Measurements from ENCODE around the gene GTF2E1.
"Not testable (repeated sequence)": the region's sequence is repeated elsewhere in the genome, so short reads cannot be mapped to it uniquely, and the experiment has no call there.

The GTF2E1 gene

DNA sequence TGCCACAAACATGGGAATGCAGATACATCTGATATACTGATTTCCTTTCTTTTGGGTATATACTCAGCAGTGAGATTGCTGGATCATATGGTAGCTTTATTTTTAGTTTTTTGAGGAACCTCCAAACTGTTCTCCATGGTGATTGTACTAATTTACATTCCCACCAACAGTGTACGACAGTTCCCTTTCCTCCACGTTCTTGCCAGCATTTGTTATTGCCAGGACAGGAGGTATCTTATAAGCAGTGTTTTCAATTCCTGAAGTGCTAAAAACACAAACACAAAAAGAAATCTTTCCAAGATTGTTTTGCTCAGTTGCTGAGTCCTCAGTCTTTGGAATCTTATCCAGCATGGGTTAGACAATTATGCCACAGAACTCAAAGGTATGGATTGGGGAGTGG, 13.5 kb downstream of the GTF2E1 start:
- DNase-seq: no peak

DNA sequence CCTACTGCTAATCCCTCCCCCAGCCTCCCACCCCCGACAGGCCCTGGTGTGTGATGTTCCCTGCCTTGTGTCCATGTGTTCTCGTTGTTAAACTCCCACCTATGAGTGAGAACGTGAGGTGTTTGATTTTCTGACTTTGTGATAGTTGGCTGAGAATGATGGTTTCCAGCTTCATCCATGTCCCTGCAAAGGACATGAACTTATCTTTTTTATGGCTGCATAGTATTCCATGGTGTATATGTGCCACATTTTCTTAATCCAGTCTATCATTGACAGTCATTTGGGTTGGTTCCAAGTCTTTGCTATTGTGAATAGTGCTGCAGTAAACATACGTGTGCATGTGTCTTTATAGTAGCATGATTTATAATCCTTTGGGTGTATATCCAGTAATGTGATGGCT, 16.0 kb downstream of the GTF2E1 start:
- DNase-seq: not testable (repeated sequence)

DNA sequence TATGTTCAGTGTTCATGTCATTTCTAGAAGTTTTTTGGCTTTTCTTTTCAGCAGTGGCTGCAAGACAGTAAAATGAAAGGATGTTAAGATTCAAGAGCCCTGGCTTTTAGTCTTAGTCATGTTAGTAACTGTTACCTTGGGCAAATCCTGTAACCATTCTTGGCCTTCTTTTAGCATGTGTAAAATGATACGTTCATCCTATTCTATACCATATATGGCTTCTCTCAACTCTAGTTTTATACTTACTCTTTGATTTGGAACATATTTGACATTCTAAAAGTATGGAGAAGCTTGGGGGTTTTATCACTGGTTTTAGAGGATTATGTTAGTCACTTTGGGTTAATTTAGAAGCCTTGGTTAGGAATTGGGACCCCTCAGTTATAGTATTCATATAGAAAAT, 20.1 kb downstream of the GTF2E1 start:
- DNase-seq: no peak

- DNase-seq: no peak
These were observed 21.1 kb downstream of the GTF2E1 start for GRCh38 chr3:120763601-120764000.

GRCh38 chr3:120764206-120764605, 21.7 kb downstream of the GTF2E1 start:
- DNase-seq: no peak

DNA sequence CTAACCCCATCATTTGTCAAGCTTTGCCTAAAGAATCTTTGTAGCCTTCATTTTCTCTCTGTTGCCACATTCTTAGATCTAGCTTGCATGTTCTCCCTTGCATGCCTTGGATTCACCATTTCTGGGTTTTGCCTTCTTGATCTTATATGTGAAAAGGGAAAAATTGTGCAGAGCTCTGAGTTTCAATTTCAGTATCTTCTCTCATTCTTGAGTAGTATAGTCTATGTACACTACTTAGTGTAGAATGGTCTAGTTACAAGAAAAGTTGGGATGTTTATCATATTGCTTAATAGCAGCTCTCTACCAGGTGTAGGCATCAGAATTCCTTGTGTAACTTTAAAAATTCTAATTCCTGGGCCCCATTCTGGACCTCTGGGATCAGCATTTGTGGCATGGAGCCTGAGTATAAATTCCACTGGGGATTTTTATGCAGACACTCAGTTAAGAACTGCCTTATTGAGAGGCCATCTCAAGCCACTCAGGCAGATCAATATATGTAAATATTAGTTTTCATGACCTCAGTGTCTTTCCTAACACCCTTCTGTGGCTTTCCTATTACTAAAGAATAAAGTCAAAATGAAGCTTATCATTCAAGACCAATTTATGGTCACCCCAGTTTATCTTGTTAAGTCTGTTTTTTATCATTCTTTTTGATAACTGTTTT, 23.4 kb downstream of the GTF2E1 start:
- DNase-seq: no peak

- DNase-seq: no peak
These were observed 24.0 kb downstream of the GTF2E1 start for GRCh38 chr3:120766576-120766975.

- DNase-seq: no peak
These were observed 24.6 kb downstream of the GTF2E1 start for GRCh38 chr3:120767106-120767505.

DNA sequence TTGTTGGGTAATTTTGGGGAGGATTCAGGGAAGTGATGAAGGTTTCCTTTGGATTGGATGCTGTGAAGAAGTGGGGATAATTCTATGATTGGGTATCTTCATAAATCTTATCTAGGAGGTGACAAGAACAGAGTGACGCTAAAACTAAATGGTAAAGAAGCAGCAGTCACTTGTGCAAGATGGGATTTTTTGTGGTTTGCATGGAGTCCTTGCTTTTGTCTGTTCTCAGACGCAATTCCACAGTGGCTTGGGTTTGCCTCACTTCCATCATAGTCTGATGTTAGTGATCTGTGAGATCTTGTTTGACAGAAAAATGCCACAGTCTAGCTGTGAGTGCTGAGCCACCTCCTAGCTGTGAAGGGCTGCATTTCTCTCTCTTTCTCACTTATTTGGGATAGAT, 26.9 kb downstream of the GTF2E1 start:
- no peak for DNase-seq

GRCh38 chr3:120770891-120771290, 28.3 kb downstream of the GTF2E1 start:
- no peak for DNase-seq

GRCh38 chr3:120772081-120772480, 29.5 kb downstream of the GTF2E1 start:
- no peak for DNase-seq

GRCh38 chr3:120773932-120774331, 31.4 kb downstream of the GTF2E1 start:
- DNase-seq: no peak

DNA sequence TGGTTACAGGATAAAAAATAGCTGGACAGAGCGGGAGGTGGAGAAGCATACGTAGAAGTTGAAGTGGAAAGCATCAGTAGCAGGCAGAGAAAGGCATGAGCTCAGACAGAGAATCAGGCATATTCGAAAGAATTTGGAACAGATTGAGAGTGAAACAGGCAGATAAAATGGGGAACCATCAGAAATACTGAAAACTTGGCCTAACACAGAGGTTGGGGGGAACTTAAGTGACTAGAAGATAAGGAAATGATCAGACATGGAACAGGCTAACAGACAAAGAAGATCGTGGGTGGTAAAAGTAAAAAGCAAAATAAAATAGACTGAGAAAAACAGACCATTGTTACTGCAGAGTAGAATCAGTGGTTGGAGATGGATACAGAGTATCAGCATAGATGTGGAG, 32.9 kb downstream of the GTF2E1 start:
- no peak for DNase-seq

DNA sequence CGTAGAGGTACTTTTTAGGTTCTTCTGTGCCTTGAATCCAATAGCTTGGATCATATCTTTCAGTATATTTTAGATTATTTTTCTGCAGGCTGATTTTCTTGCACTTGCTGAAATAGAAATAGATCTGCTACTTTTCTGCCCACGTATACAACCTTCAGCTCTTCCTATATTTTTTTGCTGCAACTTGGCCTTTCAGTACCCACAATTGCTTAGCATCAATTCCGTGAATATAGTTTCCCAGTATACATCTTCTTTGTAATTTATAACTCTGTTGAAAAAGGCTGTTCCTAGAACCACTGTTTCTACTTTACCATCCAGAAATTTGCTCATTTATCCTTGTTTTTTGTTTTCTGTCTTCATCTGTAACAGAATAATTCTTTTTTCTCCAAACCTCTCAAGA, 36.2 kb downstream of the GTF2E1 start:
- no peak for DNase-seq

- DNase-seq: no peak
These were observed 38.4 kb downstream of the GTF2E1 start for GRCh38 chr3:120780977-120781376.

GRCh38 chr3:120785832-120786231, 43.3 kb downstream of the GTF2E1 start:
- DNase-seq: not testable (repeated sequence)

DNA sequence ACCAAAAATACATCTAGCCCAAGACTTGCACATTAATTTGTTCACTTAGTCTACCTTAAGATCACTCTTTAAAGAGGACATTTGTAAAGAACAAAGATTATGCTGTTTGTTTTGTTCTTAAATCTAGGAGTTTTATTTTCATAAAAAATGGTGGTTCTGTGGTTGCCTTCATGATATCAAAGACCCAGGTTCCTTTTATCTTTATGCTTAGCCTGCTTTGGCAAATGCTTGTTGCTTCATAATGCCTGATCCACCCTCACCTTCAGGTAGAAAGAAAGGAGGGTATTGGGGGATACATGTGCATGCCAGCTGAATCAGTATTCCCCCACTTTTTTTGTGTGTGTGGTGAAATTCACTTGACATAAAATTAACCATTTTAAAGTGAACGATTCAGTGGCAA, 48.5 kb downstream of the GTF2E1 start:
- no peak for DNase-seq

DNA sequence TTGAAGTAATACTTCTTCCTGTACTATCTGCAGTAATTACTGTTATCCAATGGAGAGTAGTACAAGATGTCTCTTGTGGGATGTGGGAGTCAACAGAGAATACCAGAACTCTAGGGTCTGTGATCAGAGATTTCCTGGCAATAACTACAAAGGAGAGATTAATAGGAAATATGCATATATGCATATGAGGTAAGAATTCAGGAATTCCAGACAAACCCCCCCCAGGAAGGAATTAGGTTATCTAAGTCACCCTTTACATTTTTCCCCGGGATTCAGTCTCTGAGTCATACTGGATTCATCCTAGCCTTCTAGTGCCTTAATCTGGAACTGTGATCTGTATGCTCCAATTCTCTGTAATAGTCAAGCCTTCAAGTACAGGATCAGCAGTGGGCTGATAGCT, 49.4 kb downstream of the GTF2E1 start:
- no peak for DNase-seq

GRCh38 chr3:120793601-120794000, 51.1 kb downstream of the GTF2E1 start:
- no peak for DNase-seq

- DNase-seq: peak; percentile 81
These were observed 52.6 kb downstream of the GTF2E1 start for GRCh38 chr3:120795017-120795648.

DNA sequence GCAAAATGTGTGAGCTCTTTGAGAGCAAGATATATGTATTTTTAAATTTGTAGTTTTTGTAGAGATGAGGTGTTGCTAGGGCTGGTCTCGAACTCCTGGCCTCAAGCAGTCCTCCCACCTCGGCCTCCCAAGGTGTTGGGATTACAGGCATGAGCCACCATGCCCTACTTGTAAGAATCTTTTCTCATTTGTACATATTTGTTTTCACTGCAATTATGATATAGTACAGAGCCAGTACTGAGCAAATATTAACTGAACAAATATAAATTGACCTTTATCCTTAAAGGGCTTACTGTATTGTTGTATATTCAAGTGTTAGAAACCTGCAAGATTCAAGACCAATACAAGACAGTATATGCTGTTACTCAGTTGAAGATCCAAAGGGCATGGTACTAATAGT, 53.4 kb downstream of the GTF2E1 start:
- no peak for DNase-seq

GRCh38 chr3:120796976-120797375, 54.4 kb downstream of the GTF2E1 start:
- DNase-seq: no peak

DNA sequence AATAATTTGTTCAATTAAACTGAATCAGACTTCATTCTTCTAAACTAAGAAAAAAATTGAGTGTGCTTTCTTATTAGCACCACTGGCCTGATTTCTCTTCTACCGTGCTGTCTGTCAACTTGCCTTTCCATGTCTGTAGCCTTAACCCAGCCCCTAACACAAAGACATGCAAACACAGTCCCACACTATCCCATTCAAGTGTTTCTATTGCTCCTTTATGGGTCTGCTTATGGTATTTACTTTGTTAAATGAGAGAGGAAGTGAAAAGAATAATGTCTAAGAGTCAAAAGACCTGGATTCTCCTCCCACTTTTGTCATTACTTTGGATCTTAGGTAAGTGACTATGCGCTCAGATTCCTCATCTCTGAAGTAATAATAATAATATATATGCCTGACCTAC, 55.3 kb downstream of the GTF2E1 start:
- no peak for DNase-seq

GRCh38 chr3:120798346-120798745, 55.8 kb downstream of the GTF2E1 start:
- no peak for DNase-seq

DNA sequence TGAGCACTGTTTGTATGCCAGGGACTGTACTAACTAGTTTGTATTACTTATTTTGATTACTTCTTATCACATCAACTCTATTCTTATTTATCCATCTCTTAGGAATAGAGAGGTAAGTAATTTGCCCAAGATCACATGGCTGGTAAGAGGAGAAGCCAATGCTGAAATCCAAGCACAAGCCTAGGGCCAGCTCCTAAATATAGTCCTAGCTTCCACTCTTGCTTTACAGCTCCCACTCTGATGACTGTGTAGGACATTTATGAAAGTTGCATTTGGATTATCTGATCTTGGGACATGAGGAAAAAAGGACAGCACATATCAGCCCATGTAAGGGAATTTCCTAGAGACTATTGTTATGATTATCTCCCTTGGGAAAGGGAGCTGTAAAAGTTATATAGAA, 58.1 kb downstream of the GTF2E1 start:
- no peak for DNase-seq

All from NCI-H1105 treated with DMSO at 0.1 percent for 48 hours (cell line).